GM12878 (cell line): ENCODE measurements around the gene TMC8. TPM values are rescaled to one million over a fixed set of nuclear protein-coding genes. Genes with fewer than 3 reads are reported as not detected.

Source experiments
- CHD2 ChIP-seq: IDR thresholded peaks from 2 replicates; pipeline ENCODE4 v1.6.1; 2011; ENCODE audit warnings: low read depth, low read length, improper control_type of control experiment, borderline replicate concordance
- CREB1 ChIP-seq: IDR thresholded peaks from 2 replicates; pipeline ENCODE4 v1.6.1; 2012; ENCODE audit warnings: low read depth, mild to moderate bottlenecking, inconsistent platforms
- EGR1 ChIP-seq, 2 experiments: IDR thresholded peaks; 1 replicate in 1 of 2; 2 replicates in 1 of 2; pipeline ENCODE4 v1.6.1; 2011 to 2012; ENCODE audit warnings: low read depth in 2 of 2, low read length in 2 of 2, borderline replicate concordance in 1 of 2, mild to moderate bottlenecking in 1 of 2, moderate library complexity in 1 of 2
- ELK1 ChIP-seq: IDR thresholded peaks from 2 replicates; pipeline ENCODE4 v1.6.1; 2012; ENCODE audit warnings: low read depth, low read length, improper control_type of control experiment
- HDGF ChIP-seq: fragments of 450-650 bp; IDR thresholded peaks from 2 replicates; pipeline ENCODE4 v1.6.1; 2016; ENCODE audit warnings: antibody characterized with exemption
- IKZF1 ChIP-seq: fragments of 450-650 bp; conservative IDR thresholded peaks from 2 replicates; pipeline ENCODE4 v1.6.1; 2017; ENCODE audit warnings: antibody characterized with exemption, mild to moderate bottlenecking
- NR2C2 ChIP-seq: IDR thresholded peaks from 2 replicates; pipeline ENCODE4 v1.6.1; 2011; ENCODE audit warnings: borderline replicate concordance, low read depth; ENCODE audit not compliant: control insufficient read depth, insufficient read length
- POLR2A ChIP-seq: IDR thresholded peaks from 2 replicates; pipeline ENCODE4 v1.6.1; 2011; ENCODE audit warnings: low read depth, mild to moderate bottlenecking, low read length
- POLR2AphosphoS5 ChIP-seq: IDR thresholded peaks from 2 replicates; pipeline ENCODE4 v1.6.1; 2011; ENCODE audit warnings: mild to moderate bottlenecking, low read length, inconsistent platforms
- POU2F2 ChIP-seq: IDR thresholded peaks from 3 replicates; pipeline ENCODE4 v1.6.1; 2011; ENCODE audit warnings: low read depth, mild to moderate bottlenecking, low read length, borderline replicate concordance
- RAD21 ChIP-seq: IDR thresholded peaks from 2 replicates; pipeline ENCODE4 v1.6.1; 2011; ENCODE audit warnings: mild to moderate bottlenecking, low read depth, low read length, moderate library complexity; ENCODE audit not compliant: insufficient read depth
- RBBP5 ChIP-seq: fragments of 200-600 bp; sonication (generic); conservative IDR thresholded peaks from 2 replicates; pipeline ENCODE4 v1.6.1; 2016
- RUNX3 ChIP-seq: IDR thresholded peaks from 2 replicates; pipeline ENCODE4 v1.6.1; 2012; ENCODE audit warnings: low read length, inconsistent platforms
- SMAD1 ChIP-seq: fragments of 450-650 bp; IDR thresholded peaks from 2 replicates; pipeline ENCODE4 v1.6.1; 2018; ENCODE audit warnings: mild to moderate bottlenecking, low read depth; ENCODE audit not compliant: partially characterized antibody
- SRF ChIP-seq, 2 experiments: IDR thresholded peaks; 2 replicates each; pipeline ENCODE4 v1.6.1; 2011; ENCODE audit warnings: low read depth in 2 of 2, low read length in 2 of 2, mild to moderate bottlenecking in 1 of 2, moderate library complexity in 1 of 2
- SUPT20H ChIP-seq: IDR thresholded peaks from 2 replicates; pipeline ENCODE4 v1.6.1; 2011; ENCODE audit warnings: low read depth, mild to moderate bottlenecking, low read length, moderate library complexity, borderline replicate concordance; ENCODE audit not compliant: control insufficient read depth
- SUZ12 ChIP-seq: fragments of 200-600 bp; sonication (generic); IDR thresholded peaks from one replicate; pipeline ENCODE4 v1.6.1; 2018; ENCODE audit warnings: antibody characterized with exemption, mild to moderate bottlenecking; ENCODE audit not compliant: unreplicated experiment
- ZBTB33 ChIP-seq: fragments of 450-650 bp; IDR thresholded peaks from 2 replicates; pipeline ENCODE4 v1.6.1; 2017; ENCODE audit warnings: mild to moderate bottlenecking
- polyA plus RNA-seq, 11 experiments: library from polyadenylated mRNA; depleted of rRNA in 4 of 11; unstranded in 6 of 11; stranded (reverse) in 5 of 11; fragments of >200 nt; fragmentation: Nextera tagmentation in 4 of 11; fragmentation: Illumina TruSeq in 1 of 11; extraction: Ambion mirVana in 4 of 11; extraction: Trizol in 1 of 11; gene quantifications; 1 replicate in 1 of 11; 2 replicates in 10 of 11; pipeline versions ENCODE4 v1.2.1 to v1.2.3, GENCODE V29; 2011 to 2016; ENCODE audit warnings: inconsistent platforms in 2 of 11, missing spikeins in 2 of 11, low read depth in 1 of 11
- total RNA-seq, 4 experiments: library from RNA; depleted of rRNA in 3 of 4; stranded (reverse); fragments of >200 nt in 3 of 4; fragmentation: Illumina TruSeq in 1 of 4; extraction: Trizol in 1 of 4; gene quantifications; 2 replicates each; pipeline versions ENCODE4 v1.2.1 to v1.2.3, GENCODE V29; 2013 to 2021
- TF ChIP-seq, protein P1 (sequence below): fragments of 450-650 bp; IDR thresholded peaks from 2 replicates; pipeline ENCODE4 v1.6.1; 2016; ENCODE audit warnings: mild to moderate bottlenecking
- TF ChIP-seq, protein P2 (sequence below): IDR thresholded peaks from 2 replicates; pipeline ENCODE4 v1.6.1; 2012; ENCODE audit warnings: improper control_type of control experiment, low read depth, low read length; ENCODE audit not compliant: insufficient replicate concordance

TMC8 gene
- total and polyA plus RNA-seq, 10 of the 15 experiments (the other 5 are each of a cell fraction or from before 2014, with no cell fraction given): 2.7 to 128 (median 40.0) TPM

GRCh38 chr17:78112518-78113471 lies 17.8 kb upstream of the TMC8 start (continued):
- TF ChIP-seq IKZF1 (0 out of 2 replicates have a peak, but pooled peaks have one; percentile 26), ZBTB33 (no peak), POLR2A (peak; percentile 77), SUZ12 (no peak), SUPT20H (no peak), ELK1 (no peak), POLR2AphosphoS5 (peak; percentile 44; the same call in 1 of the 2 replicates), EGR1 (IDR thresholded peaks at IDR 0.05; ENCODE audit: borderline replicate concordance in 1 of 2, low read depth in 2 of 2, low read length in 2 of 2) (no peak), NR2C2 (no peak), SRF (IDR thresholded peaks at IDR 0.05; ENCODE audit: low read depth in 2 of 2, low read length in 2 of 2) (no peak), CREB1 (no peak), SMAD1 (no peak), HDGF (peak; percentile 90), RBBP5 (no peak), RAD21 (peak; percentile 96), CHD2 (no peak), RUNX3 (peak; percentile 41; the same call in 1 of the 2 replicates), POU2F2 (peak; percentile 52; the same call in 1 of the 3 replicates)
- TF ChIP-seq, protein P1, sequence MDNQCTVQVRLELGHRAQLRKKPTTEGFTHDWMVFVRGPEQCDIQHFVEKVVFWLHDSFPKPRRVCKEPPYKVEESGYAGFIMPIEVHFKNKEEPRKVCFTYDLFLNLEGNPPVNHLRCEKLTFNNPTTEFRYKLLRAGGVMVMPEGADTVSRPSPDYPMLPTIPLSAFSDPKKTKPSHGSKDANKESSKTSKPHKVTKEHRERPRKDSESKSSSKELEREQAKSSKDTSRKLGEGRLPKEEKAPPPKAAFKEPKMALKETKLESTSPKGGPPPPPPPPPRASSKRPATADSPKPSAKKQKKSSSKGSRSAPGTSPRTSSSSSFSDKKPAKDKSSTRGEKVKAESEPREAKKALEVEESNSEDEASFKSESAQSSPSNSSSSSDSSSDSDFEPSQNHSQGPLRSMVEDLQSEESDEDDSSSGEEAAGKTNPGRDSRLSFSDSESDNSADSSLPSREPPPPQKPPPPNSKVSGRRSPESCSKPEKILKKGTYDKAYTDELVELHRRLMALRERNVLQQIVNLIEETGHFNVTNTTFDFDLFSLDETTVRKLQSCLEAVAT: 0 out of 2 replicates have a peak, but pooled peaks have one; percentile 25
- TF ChIP-seq, protein P2, sequence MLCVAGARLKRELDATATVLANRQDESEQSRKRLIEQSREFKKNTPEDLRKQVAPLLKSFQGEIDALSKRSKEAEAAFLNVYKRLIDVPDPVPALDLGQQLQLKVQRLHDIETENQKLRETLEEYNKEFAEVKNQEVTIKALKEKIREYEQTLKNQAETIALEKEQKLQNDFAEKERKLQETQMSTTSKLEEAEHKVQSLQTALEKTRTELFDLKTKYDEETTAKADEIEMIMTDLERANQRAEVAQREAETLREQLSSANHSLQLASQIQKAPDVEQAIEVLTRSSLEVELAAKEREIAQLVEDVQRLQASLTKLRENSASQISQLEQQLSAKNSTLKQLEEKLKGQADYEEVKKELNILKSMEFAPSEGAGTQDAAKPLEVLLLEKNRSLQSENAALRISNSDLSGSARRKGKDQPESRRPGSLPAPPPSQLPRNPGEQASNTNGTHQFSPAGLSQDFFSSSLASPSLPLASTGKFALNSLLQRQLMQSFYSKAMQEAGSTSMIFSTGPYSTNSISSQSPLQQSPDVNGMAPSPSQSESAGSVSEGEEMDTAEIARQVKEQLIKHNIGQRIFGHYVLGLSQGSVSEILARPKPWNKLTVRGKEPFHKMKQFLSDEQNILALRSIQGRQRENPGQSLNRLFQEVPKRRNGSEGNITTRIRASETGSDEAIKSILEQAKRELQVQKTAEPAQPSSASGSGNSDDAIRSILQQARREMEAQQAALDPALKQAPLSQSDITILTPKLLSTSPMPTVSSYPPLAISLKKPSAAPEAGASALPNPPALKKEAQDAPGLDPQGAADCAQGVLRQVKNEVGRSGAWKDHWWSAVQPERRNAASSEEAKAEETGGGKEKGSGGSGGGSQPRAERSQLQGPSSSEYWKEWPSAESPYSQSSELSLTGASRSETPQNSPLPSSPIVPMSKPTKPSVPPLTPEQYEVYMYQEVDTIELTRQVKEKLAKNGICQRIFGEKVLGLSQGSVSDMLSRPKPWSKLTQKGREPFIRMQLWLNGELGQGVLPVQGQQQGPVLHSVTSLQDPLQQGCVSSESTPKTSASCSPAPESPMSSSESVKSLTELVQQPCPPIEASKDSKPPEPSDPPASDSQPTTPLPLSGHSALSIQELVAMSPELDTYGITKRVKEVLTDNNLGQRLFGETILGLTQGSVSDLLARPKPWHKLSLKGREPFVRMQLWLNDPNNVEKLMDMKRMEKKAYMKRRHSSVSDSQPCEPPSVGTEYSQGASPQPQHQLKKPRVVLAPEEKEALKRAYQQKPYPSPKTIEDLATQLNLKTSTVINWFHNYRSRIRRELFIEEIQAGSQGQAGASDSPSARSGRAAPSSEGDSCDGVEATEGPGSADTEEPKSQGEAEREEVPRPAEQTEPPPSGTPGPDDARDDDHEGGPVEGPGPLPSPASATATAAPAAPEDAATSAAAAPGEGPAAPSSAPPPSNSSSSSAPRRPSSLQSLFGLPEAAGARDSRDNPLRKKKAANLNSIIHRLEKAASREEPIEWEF: no peak
